Measurements from ENCODE around the gene ID1. TPM values are rescaled to one million over a fixed set of nuclear protein-coding genes. Genes with fewer than 3 reads are reported as not detected.
A peak's percentile ranks its signal among the peaks of the same experiment; 100 is the strongest.
"Not testable (repeated sequence)": the region's sequence is repeated elsewhere in the genome, so short reads cannot be mapped to it uniquely, and the experiment has no call there.

ID1 gene
- total RNA-seq, 1 donor, result 82.5 TPM

- peak overlapping the region; percentile 95 for H3K4me2 ChIP-seq (ENCODE audit: insufficient read depth, low read length)
- no peaks in the 10 kb centered on the region for H3K9me3 ChIP-seq (ENCODE audit: low read depth, low read length)
- H3K79me2 ChIP-seq (ENCODE audit: insufficient read depth, low read length), result peaks cover 3% of the 10 kb centered on the region
- H2AFZ ChIP-seq (ENCODE audit: low read length), result peak overlapping the region; percentile 44
- H3K27me3 ChIP-seq (ENCODE audit: insufficient read depth, low read length), result no peaks in the 10 kb centered on the region
- no peak for DNase-seq (ENCODE audit: insufficient read length, low spot score, missing footprints)
- H3K36me3 ChIP-seq (ENCODE audit: insufficient read depth, low read length), result peaks cover 4% of the 10 kb centered on the region
- H4K20me1 ChIP-seq (ENCODE audit: insufficient read depth, low read length), result no peaks in the 10 kb centered on the region
- peak overlapping the region; percentile 81 for H3K4me3 ChIP-seq (ENCODE audit: insufficient read depth, low read length)
- H3K4me1 ChIP-seq (ENCODE audit: insufficient read depth, low read length), result peaks cover 37% of the 10 kb centered on the region
- no peak for TF ChIP-seq CTCF (IDR thresholded peaks at IDR 0.05; ENCODE audit: extremely low read depth, low read depth, low read length)
- peak overlapping the region; percentile 93 for H3K27ac ChIP-seq (ENCODE audit: low read depth, low read length)
Observed at GRCh38 chr20:31573555-31574321, 31.4 kb upstream of the ID1 start.

GRCh38 chr20:31574986-31575385, 30.1 kb upstream of the ID1 start:
- H2AFZ ChIP-seq (ENCODE audit: low read length), result not testable (repeated sequence)
- peaks cover 25% of the 10 kb centered on the region for H3K4me1 ChIP-seq (ENCODE audit: insufficient read depth, low read length)

GRCh38 chr20:31576751-31577150, 28.3 kb upstream of the ID1 start:
- H3K27ac ChIP-seq (ENCODE audit: low read depth, low read length), result no peak overlapping the region

More at GRCh38 chr20:31574986-31575385, 30.1 kb upstream of the ID1 start:
- not testable (repeated sequence) for DNase-seq (ENCODE audit: insufficient read length, low spot score, missing footprints); H3K27me3 ChIP-seq (ENCODE audit: insufficient read depth, low read length); H3K9me3 ChIP-seq (ENCODE audit: low read depth, low read length); H3K4me2 ChIP-seq (ENCODE audit: insufficient read depth, low read length); H3K27ac ChIP-seq (ENCODE audit: low read depth, low read length); H3K4me3 ChIP-seq (ENCODE audit: insufficient read depth, low read length); H4K20me1 ChIP-seq (ENCODE audit: insufficient read depth, low read length); H3K36me3 ChIP-seq (ENCODE audit: insufficient read depth, low read length); H3K79me2 ChIP-seq (ENCODE audit: insufficient read depth, low read length)

GRCh38 chr20:31577194-31577593, 27.9 kb upstream of the ID1 start:
- no peak for DNase-seq (ENCODE audit: insufficient read length, low spot score, missing footprints)
- no peaks in the 10 kb centered on the region for H3K9me3 ChIP-seq (ENCODE audit: low read depth, low read length)
- no peak overlapping the region for H3K27ac ChIP-seq (ENCODE audit: low read depth, low read length)
- H3K79me2 ChIP-seq (ENCODE audit: insufficient read depth, low read length), result peaks cover 3% of the 10 kb centered on the region
- H2AFZ ChIP-seq (ENCODE audit: low read length), result no peak overlapping the region
- H3K27me3 ChIP-seq (ENCODE audit: insufficient read depth, low read length), result no peaks in the 10 kb centered on the region
- peaks cover 14% of the 10 kb centered on the region for H3K4me1 ChIP-seq (ENCODE audit: insufficient read depth, low read length)
- no peaks in the 10 kb centered on the region for H3K36me3 ChIP-seq (ENCODE audit: insufficient read depth, low read length)
- TF ChIP-seq CTCF (IDR thresholded peaks at IDR 0.05; ENCODE audit: extremely low read depth, low read depth, low read length), result no peak
- H3K4me2 ChIP-seq (ENCODE audit: insufficient read depth, low read length), result no peak overlapping the region
- no peak overlapping the region for H3K4me3 ChIP-seq (ENCODE audit: insufficient read depth, low read length)
- no peaks in the 10 kb centered on the region for H4K20me1 ChIP-seq (ENCODE audit: insufficient read depth, low read length)

More at GRCh38 chr20:31576751-31577150, 28.3 kb upstream of the ID1 start:
- Histone ChIP-seq H4K20me1 (ENCODE audit: insufficient read depth, low read length) (no peaks in the 10 kb centered on the region), H3K27me3 (ENCODE audit: insufficient read depth, low read length) (no peaks in the 10 kb centered on the region), H3K36me3 (ENCODE audit: insufficient read depth, low read length) (no peaks in the 10 kb centered on the region), H2AFZ (ENCODE audit: low read length) (no peak overlapping the region), H3K9me3 (ENCODE audit: low read depth, low read length) (no peaks in the 10 kb centered on the region), H3K4me2 (ENCODE audit: insufficient read depth, low read length) (no peak overlapping the region), H3K4me1 (ENCODE audit: insufficient read depth, low read length) (peaks cover 16% of the 10 kb centered on the region), H3K79me2 (ENCODE audit: insufficient read depth, low read length) (peaks cover 3% of the 10 kb centered on the region), H3K4me3 (ENCODE audit: insufficient read depth, low read length) (no peak overlapping the region)
- TF ChIP-seq CTCF (IDR thresholded peaks at IDR 0.05; ENCODE audit: extremely low read depth, low read depth, low read length), result no peak
- DNase-seq (ENCODE audit: insufficient read length, low spot score, missing footprints), result no peak
